ENCODE results near the gene HES5.
A peak's percentile ranks its signal among the peaks of the same experiment; 100 is the strongest.

The HES5 gene

DNA sequence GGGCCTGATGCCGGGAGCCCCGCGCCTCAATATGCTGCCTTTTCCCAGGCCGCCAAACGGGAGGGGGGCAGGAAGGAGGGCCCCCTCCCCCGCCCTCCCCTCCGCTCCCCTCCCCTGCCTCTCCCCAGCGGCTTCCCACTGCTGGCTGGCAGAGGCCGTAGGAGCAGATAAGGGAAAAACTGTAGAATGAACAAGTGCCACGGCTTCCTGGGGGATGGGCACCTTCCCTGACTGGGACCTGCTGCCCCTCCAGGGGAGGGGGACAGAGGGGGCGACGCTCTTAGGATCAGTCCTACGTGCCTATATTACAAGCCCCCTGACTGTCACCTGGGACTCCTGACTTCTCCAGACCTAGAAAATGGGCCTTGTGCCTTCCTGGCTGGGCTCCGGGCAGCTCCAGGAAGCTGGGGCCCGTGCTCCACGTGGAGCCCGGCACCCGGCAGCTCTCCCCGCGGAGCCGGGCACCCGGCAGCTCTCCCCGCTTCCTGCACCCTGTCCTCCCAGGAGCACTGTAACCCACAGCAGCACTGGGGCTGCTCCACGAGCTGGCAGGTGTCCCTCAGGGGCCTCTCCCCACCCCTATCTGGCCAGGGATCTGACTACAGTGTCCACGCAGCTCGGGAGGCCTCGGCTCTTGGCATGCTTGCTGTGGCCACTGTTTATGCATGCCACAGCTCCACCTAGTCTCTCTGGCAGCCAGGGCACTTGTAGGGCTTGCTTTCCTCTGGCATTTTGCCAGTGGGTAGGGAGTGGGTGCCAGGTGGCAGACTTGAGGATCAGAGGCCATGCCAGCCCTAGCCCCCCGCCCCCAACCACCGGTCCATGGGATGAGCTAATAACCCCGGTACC, 674 bp upstream of the HES5 start:
- DNase-seq = no peak

GRCh38 chr1:2528966-2529783, 888 bp downstream of the HES5 start:
- DNase-seq = no peak

- DNase-seq = no peak
Measured at GRCh38 chr1:2528611-2528965, 1.5 kb downstream of the HES5 start.

GRCh38 chr1:2528016-2528415, 2.0 kb downstream of the HES5 start:
- no peak for DNase-seq

DNA sequence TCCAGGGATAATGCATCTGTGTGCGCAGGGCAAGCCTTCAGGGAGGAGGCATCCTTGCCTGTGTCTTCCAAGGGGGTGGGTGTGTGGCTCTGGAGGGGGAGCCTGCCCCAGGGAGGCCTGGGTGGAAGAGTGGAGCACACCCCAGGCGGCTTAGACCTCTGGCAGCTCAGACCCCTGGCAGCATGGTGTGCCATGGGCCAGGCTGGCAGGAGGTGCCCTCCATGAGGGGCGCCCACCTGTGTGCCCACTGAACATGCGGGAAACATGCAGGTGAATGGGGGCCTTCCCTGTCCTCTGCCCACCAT, 2.6 kb downstream of the HES5 start:
- no peak for DNase-seq

GRCh38 chr1:2526824-2527555, 3.1 kb downstream of the HES5 start:
- DNase-seq = peak; percentile 18

DNA sequence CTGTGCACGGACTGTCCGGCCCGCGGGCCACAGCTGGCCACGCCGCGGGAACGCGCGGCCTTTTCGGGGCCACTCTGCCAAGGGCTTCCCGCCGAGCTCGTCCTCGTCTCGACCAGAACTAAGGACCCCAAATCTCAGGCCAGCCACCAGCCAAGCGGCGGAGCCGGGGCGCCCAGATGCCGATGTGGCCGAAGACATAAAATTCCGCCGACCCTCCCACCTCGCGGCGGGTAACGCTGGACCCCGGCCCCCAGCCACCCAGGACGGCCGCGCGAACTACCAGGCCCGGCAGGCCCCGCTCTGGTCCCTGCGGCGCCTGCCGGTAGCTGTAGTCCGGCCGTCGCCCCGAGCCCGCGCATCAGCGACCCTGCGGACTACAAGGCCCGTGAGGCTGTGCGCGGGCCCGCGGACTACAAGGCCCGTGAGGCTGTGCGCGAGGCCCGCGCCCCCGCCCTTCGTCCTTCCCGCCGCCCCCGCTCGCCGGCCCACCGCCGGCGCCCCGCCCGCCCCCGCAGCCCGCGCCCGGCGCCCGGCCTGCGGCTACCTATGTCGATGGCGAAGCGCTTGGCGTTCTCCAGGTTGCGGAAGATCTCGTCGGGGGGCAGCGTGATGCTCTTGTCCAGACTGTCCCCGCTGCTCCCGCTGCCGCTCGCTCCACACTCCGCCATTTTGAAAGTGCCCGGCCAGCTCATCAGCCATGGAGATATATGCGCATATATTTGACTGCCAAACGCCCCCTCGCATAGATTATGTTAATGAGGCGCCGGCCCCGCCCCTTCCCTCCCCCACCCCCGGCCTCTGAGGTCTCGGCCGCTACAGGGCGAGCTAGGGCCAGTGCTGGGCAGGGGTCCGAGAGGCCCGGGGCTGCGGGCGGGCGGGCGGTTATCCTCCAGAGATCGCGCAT, 3.9 kb downstream of the HES5 start, which contains the start of gene PANK4:
Gene PANK4, minus strand, starts transcription at position 677 of the 904 bp plus-strand sequence. Its CDS starts 9 bp downstream, at position 668.
- peak; percentile 92 for DNase-seq

DNA sequence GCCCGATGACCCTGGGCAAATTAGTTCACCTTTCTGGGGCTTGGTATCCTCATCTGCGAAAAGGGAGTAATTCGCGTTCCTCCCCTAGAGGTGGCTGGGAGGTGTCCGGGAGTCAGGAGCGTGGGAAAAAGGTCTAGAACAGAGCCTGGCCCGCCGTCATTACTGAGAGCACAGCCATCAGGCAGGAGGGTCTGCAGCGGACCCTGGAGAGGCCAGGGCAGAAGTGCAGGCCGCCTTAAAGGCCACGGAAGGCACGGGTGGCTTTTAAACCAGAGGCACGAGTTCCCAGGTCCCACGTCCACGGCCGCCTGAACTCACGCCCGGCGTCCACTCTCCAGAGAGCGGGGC, 4.5 kb downstream of the HES5 start:
- no peak for DNase-seq

GRCh38 chr1:2523891-2524609, 6.0 kb downstream of the HES5 start:
- DNase-seq = no peak

GRCh38 chr1:2523191-2523890, 6.7 kb downstream of the HES5 start:
- peak; percentile 29 for DNase-seq

DNA sequence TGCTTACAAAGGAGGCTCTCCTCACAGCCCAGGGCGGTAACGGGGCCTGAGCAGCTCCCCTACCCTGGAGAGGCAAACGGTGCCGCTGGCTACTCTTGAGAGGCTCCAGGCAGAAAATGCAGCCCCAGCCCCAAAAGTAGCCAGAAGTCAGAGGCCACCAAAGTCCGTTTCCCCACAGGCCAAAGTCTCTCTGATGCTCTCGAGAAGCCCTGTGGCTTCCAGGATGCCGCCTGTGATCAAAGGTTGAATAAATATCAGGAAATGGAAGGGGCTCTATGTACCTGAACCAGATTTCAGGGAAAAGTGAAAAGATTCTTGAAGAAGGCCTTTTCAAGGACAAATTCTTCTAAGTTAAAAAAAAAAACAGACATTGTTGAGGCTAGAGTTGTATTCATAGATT, 7.8 kb downstream of the HES5 start:
- no peak for DNase-seq

- DNase-seq = no peak
Measured at GRCh38 chr1:2520806-2521205, 9.3 kb downstream of the HES5 start.

- no peak for DNase-seq
Measured at GRCh38 chr1:2520206-2520605, 9.9 kb downstream of the HES5 start.

- DNase-seq = no peak
Measured at GRCh38 chr1:2519729-2520128, 10.3 kb downstream of the HES5 start.

DNA sequence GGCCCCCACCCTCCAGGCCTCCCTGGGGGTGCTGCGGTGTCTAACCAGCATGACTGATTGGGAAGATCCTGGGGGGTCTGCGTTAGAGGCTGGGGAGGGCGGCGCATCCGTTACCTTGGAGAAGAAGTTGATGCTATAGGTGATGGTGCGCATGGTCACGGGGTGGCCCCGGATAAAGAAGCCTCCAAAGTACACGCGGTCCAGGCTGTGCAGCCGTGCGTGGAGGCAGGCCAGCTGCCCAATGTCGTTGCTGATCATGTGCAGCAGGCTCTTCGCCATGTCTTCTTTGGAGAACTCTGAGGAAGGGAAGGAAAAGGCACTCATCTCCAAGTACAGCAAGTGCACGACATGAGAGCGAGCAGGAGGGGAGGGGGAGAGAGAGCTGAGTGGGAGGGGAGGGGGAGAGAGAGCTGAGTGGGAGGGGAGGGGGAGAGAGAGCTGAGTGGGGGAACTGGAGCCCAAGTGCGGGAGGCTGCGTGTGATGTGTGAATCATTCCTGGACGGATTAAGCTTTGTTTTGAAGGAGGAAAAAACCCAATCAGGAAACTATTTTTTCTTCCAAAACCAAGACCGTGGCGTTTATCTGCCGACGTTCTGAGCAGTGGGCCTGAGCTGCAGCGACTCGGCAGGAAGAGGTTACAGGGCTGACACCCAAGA, 10.9 kb downstream of the HES5 start:
- DNase-seq = no peak

DNA sequence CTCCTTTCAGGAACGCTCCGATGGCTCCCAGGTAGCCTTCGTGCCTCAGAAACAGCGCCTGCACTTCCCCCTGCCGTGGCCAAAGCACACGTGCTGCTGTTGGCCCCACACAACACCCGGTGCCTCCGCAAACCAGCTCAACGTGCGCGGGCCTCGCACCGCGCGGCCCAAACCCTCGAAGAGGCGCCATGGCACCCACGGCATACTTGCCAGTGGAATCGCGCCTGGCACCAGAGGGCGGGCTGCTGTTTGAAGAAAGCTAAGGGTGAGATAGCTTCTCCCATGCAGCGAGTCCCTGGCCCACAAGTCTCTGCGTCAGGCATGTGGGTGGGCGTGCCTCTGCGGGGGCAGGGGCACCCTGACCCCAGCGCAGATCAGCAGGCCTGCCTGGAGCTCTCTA, 11.5 kb downstream of the HES5 start:
- no peak for DNase-seq

- no peak for DNase-seq
Measured at GRCh38 chr1:2517966-2518365, 12.1 kb downstream of the HES5 start.

- no peak for DNase-seq
Measured at GRCh38 chr1:2516946-2517345, 13.1 kb downstream of the HES5 start.

DNA sequence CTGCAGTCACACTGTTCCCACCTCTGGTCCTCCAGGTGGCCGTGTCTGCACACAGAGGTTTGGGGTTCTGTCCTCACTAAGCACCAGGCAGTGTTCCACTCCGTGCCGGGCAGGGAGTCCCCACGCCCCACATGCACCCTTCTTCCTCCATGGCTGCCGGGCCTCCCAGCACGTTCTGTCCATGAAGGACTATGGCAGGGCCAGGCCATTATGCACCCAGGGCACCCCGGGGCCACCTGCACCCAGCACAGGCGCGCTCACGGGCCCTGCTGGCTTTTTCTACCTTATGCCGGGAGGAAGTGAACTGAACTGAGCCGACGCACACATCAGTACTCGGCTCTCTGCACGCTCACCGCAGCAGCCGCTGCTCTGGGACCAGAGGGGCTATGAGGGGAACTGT, 13.9 kb downstream of the HES5 start:
- no peak for DNase-seq

DNA sequence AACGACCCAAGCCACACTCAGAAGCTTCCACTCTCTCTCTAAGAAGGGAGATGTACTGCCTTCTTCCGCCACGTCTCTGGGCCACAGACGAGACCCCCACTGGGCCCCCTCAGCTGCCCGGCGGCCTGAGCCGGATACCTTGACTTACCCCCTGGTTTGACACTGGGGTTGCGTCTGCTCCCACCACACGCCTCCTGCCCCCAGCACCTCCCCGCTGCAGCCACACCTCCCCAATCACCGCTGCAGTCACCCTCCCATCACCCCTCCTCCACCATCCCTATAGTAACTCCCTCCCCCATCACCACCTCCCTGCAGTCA, 14.3 kb downstream of the HES5 start:
- no peak for DNase-seq

Data from fibroblast of skin of right quadriceps (primary cell).